K562 (cell line): ENCODE measurements around the gene TMEM120B. TPM values are rescaled to one million over a fixed set of nuclear protein-coding genes. Genes with fewer than 3 reads are reported as not detected.

ENCODE experiments used
- BCL6 ChIP-seq: fragments of 250-450 bp; sonication (Bioruptor Pico); IDR thresholded peaks from 2 replicates; pipeline ENCODE4 v1.4.0; 2020
- CREB3L1 ChIP-seq: fragments of 450-650 bp; IDR thresholded peaks from 2 replicates; pipeline ENCODE4 v1.6.1; 2014; ENCODE audit warnings: low read depth, mild to moderate bottlenecking, moderate library complexity, borderline replicate concordance
- HNRNPUL1 ChIP-seq: fragments of 200-400 bp; formaldehyde crosslinking; IDR thresholded peaks from 2 replicates; pipeline ENCODE4 v1.6.1; 2017; ENCODE audit warnings: low read length
- NR4A1 ChIP-seq, 2 experiments: fragments of 250-450 bp in 1 of 2; fragments of 450-650 bp in 1 of 2; sonication (Bioruptor Pico) in 1 of 2; IDR thresholded peaks; 2 replicates each; pipeline versions ENCODE4 v1.4.0 to v1.6.1; 2016 to 2020; ENCODE audit warnings: mild to moderate bottlenecking in 2 of 2, missing compliant biosample characterization in 1 of 2, missing genetic modification characterization in 1 of 2, moderate library complexity in 1 of 2
- PREB ChIP-seq: sonication (generic); formaldehyde crosslinking; IDR thresholded peaks from 2 replicates; pipeline ENCODE4 v1.8.1; 2023; ENCODE audit warnings: mild to moderate bottlenecking, missing genetic modification reagents
- RAD21 ChIP-seq, 2 experiments: fragments of 250-450 bp in 1 of 2; fragments of 450-650 bp in 1 of 2; sonication (Bioruptor Pico) in 1 of 2; formaldehyde crosslinking in 1 of 2; IDR thresholded peaks in 1 of 2; conservative IDR thresholded peaks in 1 of 2; 2 replicates each; pipeline versions ENCODE4 v1.4.0 to v1.8.0; 2020 to 2022; ENCODE audit warnings: mild to moderate bottlenecking in 2 of 2, moderate library complexity in 1 of 2
- ZNF518B ChIP-seq: fragments of 250-450 bp; sonication (Bioruptor Pico); IDR thresholded peaks from 2 replicates; pipeline ENCODE4 v1.5.0; 2021; ENCODE audit warnings: mild to moderate bottlenecking, moderate library complexity
- polyA plus RNA-seq, 8 experiments: library from polyadenylated mRNA; depleted of rRNA in 4 of 8; stranded (reverse) in 5 of 8; unstranded in 3 of 8; fragments of >200 nt; fragmentation: Nextera tagmentation in 2 of 8; fragmentation: Illumina TruSeq in 1 of 8; extraction: Ambion mirVana in 2 of 8; extraction: Trizol in 1 of 8; gene quantifications; 2 replicates each; pipeline versions ENCODE4 v1.2.1 to v1.2.3, GENCODE V29; 2011 to 2014; ENCODE audit warnings: inconsistent platforms in 1 of 8, missing spikeins in 1 of 8
- total RNA-seq, 7 experiments: library from RNA; depleted of rRNA in 6 of 7; stranded (reverse); fragments of >200 nt in 6 of 7; fragmentation: Illumina TruSeq in 2 of 7; extraction: Trizol in 2 of 7; gene quantifications; 2 replicates each; pipeline versions ENCODE4 v1.2.1 to v1.2.3, GENCODE V29; 2011 to 2021; ENCODE audit warnings: low replicate concordance in 1 of 7
- TF ChIP-seq, protein P1 (sequence below): fragments of 450-650 bp; IDR thresholded peaks from 2 replicates; pipeline ENCODE4 v1.6.1; 2016; ENCODE audit warnings: borderline replicate concordance
- TF ChIP-seq, protein P2 (sequence below): IDR thresholded peaks from 2 replicates; pipeline ENCODE4 v1.6.1; 2011; ENCODE audit not compliant: insufficient read length; ENCODE audit errors: extremely low read depth
- TF ChIP-seq, protein P3 (sequence below), 2 experiments: fragments of 150-350 bp in 1 of 2; IDR thresholded peaks; 2 replicates each; pipeline ENCODE4 v1.6.1; 2012 to 2016; ENCODE audit warnings: low read depth in 2 of 2, low read length in 2 of 2, mild to moderate bottlenecking in 1 of 2, moderate library complexity in 1 of 2
- TF ChIP-seq, protein P4 (sequence below): fragments of 250-450 bp; sonication (Bioruptor Pico); IDR thresholded peaks from 2 replicates; pipeline ENCODE4 v1.4.0; 2020; ENCODE audit warnings: mild to moderate bottlenecking

TMEM120B gene
- total and polyA plus RNA-seq, 9 of the 15 experiments (the other 6 are each of a cell fraction or from before 2014, with no cell fraction given) = 1.7 to 18.6 (median 7.4) TPM

DNA sequence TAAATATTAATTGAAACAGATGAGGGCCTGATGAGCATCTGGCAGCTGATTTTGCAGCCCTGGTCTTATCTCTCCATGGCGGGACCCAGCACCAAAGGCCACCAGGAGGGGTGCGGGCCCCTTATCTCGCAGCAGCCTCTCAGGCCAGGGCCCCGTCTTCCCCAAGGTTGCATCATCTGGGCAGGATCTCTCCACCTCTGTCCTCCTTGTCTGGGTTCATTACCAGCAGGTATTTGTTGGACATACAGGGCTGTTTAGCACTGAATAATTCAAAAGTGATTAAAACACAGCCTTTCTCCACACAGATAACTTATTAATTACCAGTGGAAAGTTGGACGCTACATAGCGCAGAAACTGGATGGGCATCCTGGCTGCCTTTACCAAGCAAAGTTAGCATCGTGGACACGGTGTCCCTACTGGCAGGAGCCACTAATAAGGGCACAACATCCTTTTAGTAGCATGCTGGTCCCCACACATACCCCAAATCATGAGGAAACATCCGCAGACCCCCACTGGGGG lies 25.8 kb downstream of the TMEM120B start (continued):
- TF ChIP-seq, protein P1, sequence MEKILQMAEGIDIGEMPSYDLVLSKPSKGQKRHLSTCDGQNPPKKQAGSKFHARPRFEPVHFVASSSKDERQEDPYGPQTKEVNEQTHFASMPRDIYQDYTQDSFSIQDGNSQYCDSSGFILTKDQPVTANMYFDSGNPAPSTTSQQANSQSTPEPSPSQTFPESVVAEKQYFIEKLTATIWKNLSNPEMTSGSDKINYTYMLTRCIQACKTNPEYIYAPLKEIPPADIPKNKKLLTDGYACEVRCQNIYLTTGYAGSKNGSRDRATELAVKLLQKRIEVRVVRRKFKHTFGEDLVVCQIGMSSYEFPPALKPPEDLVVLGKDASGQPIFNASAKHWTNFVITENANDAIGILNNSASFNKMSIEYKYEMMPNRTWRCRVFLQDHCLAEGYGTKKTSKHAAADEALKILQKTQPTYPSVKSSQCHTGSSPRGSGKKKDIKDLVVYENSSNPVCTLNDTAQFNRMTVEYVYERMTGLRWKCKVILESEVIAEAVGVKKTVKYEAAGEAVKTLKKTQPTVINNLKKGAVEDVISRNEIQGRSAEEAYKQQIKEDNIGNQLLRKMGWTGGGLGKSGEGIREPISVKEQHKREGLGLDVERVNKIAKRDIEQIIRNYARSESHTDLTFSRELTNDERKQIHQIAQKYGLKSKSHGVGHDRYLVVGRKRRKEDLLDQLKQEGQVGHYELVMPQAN = no peak
- TF ChIP-seq PREB (CRISPR knock-in tag) (no peak), ZNF518B (CRISPR knock-in tag) (no peak), CREB3L1 (no peak), RAD21 (CRISPR knock-in tag; conservative IDR thresholded peaks at IDR 0.05 in 1 of 2, IDR thresholded peaks at IDR 0.05 in 1 of 2) (peak; percentile 21 to 58), NR4A1 (CRISPR knock-in tag; IDR thresholded peaks at IDR 0.05) (no peak), NR4A1 (tag; IDR thresholded peaks at IDR 0.05) (peak; percentile 93), HNRNPUL1 (no peak), BCL6 (CRISPR knock-in tag) (no peak)
- TF ChIP-seq, protein P2, sequence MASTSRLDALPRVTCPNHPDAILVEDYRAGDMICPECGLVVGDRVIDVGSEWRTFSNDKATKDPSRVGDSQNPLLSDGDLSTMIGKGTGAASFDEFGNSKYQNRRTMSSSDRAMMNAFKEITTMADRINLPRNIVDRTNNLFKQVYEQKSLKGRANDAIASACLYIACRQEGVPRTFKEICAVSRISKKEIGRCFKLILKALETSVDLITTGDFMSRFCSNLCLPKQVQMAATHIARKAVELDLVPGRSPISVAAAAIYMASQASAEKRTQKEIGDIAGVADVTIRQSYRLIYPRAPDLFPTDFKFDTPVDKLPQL = no peak
- TF ChIP-seq, protein P3, sequence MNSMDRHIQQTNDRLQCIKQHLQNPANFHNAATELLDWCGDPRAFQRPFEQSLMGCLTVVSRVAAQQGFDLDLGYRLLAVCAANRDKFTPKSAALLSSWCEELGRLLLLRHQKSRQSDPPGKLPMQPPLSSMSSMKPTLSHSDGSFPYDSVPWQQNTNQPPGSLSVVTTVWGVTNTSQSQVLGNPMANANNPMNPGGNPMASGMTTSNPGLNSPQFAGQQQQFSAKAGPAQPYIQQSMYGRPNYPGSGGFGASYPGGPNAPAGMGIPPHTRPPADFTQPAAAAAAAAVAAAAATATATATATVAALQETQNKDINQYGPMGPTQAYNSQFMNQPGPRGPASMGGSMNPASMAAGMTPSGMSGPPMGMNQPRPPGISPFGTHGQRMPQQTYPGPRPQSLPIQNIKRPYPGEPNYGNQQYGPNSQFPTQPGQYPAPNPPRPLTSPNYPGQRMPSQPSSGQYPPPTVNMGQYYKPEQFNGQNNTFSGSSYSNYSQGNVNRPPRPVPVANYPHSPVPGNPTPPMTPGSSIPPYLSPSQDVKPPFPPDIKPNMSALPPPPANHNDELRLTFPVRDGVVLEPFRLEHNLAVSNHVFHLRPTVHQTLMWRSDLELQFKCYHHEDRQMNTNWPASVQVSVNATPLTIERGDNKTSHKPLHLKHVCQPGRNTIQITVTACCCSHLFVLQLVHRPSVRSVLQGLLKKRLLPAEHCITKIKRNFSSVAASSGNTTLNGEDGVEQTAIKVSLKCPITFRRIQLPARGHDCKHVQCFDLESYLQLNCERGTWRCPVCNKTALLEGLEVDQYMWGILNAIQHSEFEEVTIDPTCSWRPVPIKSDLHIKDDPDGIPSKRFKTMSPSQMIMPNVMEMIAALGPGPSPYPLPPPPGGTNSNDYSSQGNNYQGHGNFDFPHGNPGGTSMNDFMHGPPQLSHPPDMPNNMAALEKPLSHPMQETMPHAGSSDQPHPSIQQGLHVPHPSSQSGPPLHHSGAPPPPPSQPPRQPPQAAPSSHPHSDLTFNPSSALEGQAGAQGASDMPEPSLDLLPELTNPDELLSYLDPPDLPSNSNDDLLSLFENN (IDR thresholded peaks at IDR 0.05; ENCODE audit: low read depth in 2 of 2, low read length in 2 of 2) = peak in 1 of 2 experiments; percentile 90; a peak in 2 of 4 replicates
- TF ChIP-seq, protein P4, sequence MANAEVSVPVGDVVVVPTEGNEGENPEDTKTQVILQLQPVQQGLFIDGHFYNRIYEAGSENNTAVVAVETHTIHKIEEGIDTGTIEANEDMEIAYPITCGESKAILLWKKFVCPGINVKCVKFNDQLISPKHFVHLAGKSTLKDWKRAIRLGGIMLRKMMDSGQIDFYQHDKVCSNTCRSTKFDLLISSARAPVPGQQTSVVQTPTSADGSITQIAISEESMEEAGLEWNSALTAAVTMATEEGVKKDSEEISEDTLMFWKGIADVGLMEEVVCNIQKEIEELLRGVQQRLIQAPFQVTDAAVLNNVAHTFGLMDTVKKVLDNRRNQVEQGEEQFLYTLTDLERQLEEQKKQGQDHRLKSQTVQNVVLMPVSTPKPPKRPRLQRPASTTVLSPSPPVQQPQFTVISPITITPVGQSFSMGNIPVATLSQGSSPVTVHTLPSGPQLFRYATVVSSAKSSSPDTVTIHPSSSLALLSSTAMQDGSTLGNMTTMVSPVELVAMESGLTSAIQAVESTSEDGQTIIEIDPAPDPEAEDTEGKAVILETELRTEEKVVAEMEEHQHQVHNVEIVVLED (CRISPR knock-in tag) = peak; percentile 34; the same call in 1 of the 2 replicates
